T-helper 22 cell (primary cell): ENCODE results near the gene CDO1.
A peak's percentile ranks its signal among the peaks of the same experiment; 100 is the strongest.

Experiments used
- DNase-seq: peaks from one replicate; pipeline ENCODE4 v3.0.0-alpha.2; 2020; ENCODE audit warnings: low read depth

CDO1 gene

DNA sequence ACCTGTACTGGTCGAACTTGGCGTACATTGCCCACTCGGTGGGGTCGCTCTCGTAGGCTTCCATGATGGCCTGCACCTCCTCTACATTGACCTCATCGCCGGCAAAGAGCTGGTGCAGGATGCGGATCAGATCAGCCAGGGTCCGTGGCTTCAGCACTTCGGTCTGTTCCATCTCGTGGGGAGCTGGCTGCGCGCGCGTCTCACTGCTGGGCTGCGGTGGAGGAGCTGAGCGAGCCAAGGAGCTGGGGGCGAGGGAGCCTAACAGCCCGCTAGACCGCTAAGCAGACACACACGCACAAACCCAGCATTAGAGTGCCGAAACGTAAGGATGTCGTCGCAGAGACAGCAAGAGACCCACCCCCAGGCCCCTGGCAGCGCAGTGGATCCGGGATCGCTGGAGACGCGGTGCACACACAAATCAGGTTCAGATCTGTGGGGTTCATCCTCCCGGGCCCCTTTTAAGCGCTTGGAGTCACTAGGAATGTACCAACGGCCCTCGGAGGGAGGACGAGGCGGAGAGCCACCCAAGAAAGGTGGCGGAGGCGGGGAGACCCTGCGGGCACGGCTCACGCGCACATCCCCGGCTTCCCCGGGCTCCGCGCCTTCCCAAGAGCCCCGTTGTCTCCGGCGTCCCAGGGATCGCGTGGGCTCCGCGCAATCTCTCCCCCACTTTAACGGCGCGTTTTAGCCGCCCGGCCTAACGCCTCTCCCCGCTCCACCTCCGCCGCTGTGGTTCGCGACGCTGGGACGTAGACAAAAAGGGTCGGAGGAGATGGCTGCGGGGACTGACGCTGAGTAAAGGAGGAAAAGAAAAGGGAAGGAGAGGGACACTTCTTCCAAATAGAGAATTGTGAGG lies at the start of gene CDO1:
Gene CDO1, minus strand, starts transcription at position 434 of the 856 bp plus-strand sequence. Its CDS starts 262 bp downstream, at position 172.
- DNase-seq = no peak

DNA sequence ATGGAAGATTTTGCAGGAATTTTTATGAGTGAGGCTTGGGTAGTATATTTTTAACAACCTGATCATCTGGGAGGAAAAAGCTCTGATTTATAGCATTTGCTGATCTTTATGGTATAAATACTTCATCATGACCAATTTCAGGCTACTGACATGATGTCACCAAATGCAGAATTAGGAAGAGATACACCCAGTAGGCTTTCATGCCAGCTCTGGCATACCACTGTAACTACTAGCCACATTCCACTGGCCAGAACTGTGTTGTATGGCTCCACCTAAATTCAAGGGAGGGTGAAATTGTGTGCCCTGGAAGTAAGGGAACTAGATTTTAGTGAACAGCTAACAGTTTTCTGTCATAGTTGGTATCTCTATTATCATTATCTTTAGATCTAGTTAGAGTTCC lies 42.9 kb upstream of the CDO1 start:
- no peak for DNase-seq

DNA sequence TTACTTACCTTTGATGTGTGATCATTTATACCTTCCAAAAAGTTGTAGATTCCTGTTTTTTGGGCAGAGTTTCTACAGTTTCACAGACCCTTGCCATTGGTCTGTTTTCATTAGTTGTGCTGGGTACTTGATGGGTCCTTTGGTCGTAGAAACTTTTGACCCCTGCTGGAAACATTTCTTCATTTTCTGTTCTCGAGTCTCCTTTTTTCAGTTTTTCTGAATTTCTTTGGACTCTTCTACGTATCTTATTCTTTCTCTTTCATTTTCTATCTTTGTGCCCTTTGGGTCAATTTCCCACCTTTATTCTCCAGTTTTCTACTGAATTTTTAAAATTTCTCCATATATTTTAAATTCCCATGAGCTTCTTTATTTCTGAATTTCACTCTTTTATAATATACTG lies 41.9 kb upstream of the CDO1 start:
- no peak for DNase-seq

DNA sequence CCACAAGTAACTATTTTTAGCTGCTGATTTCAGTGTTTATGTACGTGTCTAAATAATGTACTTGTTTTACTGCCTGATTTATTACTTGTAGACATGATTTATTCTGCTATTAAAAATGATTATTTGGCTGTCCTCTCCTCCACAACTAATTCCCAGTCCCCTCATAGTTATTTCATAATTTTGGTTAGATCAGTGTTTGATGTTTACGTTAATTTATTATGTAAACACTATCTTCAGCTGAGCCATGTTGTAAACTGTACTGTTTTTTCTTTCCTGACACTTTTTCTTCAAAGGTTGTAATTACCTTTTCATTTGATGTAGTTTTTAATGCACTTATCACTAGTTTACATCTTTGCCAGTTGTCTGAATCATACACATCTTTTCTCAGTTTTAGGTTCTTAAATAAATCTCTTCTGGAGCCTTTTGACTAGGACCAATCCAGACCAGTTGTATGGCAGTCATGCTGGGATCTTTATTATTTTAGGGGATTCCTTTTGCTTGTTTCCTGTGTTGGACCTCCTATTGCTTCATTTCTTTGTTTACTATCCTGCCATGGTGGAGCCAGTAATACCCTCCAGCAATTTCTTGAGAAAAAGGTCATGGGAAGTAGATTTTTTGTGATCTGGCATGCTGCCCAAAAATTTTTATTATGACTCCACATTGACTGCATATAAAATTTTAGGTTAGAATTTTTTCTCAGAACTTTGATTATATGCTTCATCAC lies 41.3 kb upstream of the CDO1 start:
- no peak for DNase-seq

DNA sequence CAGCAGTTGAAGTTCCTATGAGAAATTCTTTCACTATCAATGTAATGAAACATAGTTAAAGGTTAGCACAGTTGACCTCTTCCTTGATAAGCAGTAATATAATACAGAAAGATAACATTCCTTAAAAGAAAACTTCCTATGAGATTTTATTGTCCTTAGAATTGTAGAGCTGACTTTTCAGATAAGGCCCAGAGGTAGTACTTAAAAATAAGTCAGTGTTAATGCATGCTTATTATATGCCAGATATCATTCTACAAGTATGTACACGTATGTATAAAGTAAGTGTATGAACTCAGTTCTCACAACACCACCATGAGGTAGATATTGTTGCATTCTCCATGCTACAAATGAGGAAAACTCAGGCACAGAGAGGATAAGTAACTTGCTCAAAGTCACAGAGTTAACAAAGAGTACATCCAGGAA lies 40.6 kb upstream of the CDO1 start:
- no peak for DNase-seq

DNA sequence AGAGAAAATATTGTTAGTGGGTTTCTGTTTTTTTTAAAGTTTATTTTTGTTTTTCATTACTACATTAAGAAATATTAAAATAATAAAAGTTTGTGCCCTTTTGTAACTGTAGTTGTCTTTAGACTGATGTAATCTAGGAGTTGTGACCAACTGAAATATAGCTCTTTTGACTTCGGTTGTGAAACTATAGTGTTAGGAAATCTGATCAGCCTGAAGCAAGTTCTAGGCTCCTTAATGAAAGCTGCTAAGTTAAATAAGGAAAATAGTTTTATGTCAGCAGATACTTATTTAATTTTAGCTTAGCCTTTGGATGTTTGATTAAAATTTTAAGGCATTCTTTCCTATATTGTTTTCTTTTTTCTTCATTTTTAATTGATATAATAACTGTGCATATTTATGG lies 39.5 kb upstream of the CDO1 start:
- no peak for DNase-seq

DNA sequence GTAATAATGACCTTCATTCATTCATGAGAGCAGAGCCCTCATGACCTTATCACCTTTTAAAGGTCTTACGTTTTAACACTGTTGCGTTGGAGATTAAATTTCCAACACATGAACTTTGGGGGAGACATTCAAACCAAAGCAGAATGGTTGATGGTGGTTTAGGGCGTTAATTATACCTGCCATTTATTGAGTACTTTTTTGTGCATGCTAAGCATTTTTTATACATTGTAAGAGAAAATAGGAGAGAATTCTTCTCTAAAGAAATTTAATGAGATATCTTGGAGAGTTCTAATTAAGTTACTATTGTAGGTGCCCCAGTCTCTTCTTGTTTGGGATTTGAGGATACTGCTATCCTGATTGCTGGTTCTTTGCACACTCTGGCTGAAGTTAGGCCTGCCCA lies 37.7 kb upstream of the CDO1 start:
- no peak for DNase-seq

DNA sequence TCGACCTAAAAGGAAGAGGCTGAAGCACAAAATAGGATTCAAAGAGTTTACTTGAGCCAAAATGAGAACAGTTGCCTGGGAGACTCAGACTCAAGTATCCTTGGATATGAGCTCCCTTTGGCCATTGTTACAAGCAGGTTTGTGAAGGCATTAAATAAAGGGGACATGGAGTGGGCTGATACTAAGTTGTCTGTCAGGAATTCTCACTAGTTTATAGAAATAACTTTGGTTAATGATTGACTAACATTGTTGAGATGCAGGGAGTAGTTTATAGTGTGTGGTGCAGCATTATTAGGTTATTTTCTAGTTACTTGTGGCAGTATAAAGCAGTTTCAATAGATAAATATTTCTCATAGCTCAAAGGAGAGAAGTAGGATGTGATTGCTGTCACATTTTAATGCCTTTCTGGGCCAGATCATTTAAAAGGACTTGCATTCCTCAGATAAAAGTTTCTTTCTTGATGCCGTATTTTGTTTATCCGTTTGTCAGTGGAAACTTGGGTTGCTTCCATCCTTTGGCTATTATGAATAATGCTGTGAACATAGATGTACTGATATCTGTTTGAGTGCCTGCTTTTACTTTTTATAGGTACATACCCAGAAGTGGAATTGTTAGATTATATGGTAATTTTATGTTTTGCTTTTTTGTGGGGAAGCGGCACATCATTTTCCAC lies 34.4 kb upstream of the CDO1 start:
- DNase-seq = no peak

DNA sequence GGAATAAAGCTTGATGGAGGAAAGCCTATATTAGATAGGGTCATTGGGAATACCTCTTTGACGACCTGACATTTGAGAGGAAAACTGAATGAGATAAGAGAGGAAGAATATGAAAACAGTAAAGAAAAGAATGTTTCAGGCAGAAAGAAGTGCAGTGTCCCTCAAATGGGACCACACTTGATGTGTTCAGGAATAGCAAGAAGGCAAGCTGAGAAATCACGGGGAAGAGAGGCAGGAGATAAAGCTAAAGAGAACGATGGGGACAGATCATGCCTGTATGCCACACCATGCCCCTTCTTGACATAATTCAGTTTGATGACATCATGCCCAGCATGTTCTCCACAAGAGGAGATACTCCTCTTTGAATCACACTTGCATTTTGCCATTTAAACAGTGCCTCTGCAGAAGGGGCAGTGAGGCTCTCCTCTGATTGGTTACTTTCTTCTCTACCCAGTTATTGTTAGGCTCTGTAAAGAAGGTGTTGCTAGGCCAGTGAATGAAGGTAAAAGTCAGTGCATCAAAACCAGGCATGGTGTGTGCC lies 32.9 kb upstream of the CDO1 start:
- no peak for DNase-seq

DNA sequence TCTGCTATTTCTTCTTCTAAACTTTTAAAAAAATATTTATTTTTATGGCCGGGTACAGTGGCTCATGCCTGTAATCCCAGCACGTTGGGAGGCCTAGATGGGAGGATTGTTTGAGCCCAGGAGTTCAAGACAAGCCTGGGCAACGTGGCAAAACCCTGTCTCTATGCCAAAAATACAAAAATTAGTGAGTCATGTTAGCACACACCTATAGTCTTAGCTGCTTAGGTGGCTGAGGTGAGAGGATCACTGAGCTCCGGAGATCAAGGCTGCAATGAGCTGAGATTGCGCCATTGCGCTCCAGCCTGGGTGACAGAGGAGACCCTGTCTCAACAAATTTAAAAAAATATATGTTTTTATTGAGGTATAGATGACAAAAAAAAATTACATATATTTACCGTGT lies 30.8 kb upstream of the CDO1 start:
- no peak for DNase-seq

DNA sequence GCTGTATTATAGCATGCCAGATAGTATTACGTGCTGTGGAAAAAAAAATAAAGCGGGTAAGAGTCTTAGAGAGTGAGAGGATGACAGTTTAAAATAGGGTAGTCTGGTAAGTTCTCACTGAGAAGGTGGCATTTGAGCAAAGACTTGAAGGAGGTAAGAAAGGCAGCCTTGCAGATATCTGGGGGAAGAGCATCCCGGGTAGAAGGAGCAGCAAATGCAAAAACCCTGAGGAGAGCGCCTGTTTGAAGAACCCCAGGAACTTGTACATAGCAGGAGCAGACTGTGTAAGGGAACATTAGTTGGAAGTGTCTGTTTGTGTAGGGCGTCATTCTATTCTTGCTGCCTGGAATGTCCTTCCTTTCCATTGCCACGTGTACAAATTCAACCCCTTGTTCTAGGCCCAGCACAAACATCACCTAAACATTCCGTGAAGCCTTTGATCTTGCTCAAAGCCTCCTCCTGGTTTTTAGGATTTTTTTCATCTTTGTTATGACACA lies 27.9 kb upstream of the CDO1 start:
- DNase-seq = no peak

DNA sequence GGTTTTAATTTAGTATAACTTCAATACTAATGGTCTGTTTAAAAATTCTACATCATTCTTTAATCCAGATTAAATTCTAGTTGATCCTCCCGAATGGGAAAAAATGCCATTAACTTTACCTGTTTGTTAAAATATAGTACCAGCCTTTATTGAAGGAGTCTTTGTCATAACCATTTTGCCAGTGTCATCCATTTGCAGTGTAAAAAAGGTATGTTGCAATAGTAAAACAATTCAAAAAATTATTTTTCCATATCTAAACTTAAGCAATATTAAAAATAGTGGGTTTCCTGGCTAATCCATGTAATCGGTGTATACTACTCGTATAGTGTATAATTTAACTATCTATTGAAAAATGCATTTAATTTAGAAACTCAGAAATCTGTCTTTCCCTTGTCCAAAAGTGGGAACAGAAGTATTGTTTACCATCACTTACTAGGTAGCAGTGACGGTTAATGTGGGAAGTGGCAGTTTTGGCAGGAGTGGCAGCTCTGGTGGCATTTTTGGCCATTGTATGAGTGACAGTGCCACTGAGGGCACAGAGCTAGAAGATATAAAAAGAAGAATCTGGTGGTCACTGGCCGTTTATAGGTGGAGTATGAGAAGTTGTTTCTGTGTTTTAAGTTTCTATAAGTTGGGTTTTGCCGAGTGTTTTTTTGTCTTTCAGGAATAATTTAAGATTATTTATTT lies 27.1 kb upstream of the CDO1 start:
- no peak for DNase-seq

DNA sequence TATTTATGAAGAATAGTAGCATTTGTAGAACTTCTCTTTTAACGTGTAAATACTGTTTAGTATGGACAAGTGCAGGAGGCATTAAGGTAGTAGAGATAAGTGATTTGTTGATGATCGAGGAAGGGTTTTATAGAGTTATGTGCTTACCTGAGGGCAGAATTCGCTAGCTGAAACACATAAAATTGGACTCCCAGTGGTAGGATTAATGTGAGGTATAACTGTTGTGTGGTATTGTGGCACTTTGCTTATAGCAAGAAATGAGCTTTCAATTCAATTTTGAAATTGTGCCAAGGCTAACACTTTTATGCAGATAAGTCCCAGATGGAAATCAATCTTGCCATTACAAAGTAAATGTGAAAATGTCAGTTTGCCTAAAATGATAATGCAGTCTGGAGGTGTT lies 26.5 kb upstream of the CDO1 start:
- DNase-seq = no peak

DNA sequence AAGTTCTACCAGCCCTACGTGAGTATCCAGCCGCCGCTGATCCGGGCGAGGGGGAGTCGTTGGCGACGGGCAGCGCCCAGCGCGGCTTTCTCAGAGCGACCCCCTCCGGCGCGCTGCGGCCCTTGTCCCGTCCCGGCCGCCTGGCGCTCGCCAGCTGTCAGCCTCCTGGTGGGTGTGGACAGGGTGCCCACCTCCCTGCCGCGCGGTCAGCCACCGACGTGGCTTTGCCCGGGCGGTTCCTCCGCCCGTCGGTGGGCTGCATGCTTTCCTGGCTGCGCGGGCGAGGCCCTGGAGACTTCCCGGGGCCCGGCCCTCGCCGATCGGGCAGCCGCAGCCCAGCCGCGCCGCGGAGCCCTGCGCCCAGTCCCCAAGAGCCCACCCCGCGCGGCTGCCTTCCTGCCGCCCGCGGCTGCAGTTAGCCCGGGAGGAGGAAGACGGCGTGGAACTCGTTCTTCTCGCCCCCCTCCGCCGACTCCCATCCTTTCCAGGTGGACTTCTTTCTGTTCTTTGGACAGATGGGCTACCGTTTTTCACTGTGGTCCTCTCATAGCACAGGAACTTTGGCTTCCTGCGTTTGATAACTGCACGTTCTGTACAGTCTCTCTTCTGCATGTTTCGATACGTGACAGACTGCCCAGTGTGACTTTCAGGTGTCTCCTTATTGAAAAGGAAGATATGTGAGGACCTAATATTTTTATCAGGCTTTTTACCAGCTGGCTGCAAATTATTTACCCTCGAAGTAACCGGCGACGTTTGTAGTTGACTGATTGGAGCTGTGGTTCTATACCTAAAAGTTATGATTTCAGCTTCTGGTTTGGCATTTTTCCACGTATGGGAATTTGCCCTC lies 25.9 kb upstream of the CDO1 start:
- DNase-seq = no peak

DNA sequence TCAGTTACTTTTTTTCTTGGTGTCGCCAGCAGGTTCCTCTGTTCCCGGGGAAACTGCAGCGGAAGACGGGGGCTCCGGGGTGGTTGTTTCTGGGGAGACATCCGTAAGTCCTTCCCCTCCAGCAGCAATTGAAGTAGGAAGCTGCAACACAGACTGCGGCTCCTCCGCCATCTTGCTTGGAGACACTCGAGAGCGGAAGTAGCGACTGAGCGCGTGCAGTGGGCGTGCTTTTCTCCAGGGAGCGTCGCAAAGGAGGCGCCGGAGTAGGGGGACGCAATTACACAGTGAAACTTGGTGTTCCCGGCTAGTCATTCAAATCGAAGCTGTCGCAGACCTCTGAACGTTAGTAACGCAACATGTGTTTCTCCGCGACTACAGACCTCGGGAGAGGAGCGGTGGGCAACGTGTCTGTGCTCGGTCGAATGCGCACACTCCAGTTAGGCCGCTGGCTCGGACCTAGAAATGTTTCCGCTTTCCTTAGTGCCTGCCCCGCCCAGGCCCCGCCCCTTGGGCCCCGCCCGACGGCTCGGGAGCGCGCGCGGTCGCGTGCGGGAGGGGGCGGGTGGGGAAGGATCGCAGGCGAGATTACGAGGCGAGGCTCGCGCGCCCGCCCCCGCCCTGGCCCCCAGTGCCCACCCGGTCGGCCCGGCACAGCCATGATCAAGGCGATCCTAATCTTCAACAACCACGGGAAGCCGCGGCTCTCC lies 25.1 kb upstream of the CDO1 start, which contains the start of the genes AP3S1 and ATG12:
Gene AP3S1, plus strand, starts transcription at position 554 of the 707 bp plus-strand sequence. Its CDS starts 103 bp downstream, at position 657.
Gene ATG12, minus strand, starts transcription at position 184 of the 707 bp plus-strand sequence. Its CDS starts 13 bp downstream, at position 171.
- peak; percentile 85 for DNase-seq

DNA sequence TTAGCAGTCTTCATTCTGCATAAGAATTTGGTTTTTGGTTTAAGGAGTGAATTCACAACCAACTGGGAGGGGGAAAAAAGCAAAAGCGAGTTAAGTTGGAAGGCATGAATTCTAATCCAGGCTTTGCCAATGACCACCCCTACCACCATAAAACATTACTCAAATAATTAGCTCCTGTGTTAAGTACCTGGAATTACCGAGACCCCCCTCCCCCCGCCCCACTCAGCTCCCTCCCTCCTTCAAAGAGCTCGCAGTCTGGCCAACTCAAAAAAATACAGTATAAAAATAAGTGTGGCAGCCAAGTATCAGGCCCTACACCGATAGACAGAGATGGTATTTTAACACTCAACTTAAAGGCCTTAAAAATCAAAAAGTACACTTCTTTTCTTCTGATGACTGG lies 24.4 kb upstream of the CDO1 start:
- DNase-seq = no peak

DNA sequence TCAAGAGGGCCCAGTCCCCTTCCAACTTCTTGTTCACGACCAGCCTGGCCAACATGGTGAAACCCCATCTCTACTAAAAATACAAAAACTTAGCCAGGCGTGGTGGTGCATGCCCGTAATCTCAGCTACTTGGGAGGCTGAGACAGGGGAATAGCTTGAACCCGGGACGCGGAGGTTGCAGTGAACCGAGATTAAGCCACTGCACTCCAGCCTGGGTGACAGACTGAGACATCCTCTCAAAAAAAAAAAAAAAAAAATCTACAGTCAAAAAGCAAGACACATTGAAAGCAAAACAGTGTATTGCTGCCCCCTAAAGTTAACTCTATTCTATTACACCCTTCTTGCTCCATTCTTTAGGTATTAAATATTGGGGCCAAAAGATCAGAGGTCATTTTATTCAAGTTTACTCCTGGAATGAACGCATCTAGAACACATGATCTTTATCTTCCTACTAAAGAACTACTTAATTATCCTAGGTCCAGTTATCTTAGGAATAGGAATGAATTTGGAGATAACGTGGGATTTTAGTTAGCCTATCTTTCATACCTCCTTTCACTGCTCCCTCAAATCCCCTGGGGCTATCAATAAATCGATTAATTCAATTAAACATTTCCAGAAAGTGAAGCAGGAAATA lies 22.5 kb upstream of the CDO1 start:
- DNase-seq = no peak

DNA sequence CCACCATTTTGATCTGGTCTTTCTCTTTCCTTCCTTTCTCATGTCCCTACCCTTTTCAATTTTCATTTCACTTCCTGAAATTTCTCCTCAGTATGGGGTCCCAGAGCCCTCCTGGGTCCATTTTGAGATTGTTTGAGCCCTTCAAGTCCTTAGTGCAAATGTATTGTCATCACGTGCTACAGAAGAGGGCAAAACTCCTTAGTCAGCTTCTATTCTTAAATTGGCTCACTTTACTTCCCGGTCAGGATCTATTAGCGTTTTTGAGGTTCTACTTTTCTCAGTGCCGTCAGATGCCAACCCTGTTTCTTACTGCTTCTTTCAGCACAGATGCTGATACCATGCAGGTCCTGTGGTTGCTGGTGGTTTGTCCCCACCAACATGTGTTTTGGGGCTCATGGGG lies 19.0 kb upstream of the CDO1 start:
- DNase-seq = no peak

DNA sequence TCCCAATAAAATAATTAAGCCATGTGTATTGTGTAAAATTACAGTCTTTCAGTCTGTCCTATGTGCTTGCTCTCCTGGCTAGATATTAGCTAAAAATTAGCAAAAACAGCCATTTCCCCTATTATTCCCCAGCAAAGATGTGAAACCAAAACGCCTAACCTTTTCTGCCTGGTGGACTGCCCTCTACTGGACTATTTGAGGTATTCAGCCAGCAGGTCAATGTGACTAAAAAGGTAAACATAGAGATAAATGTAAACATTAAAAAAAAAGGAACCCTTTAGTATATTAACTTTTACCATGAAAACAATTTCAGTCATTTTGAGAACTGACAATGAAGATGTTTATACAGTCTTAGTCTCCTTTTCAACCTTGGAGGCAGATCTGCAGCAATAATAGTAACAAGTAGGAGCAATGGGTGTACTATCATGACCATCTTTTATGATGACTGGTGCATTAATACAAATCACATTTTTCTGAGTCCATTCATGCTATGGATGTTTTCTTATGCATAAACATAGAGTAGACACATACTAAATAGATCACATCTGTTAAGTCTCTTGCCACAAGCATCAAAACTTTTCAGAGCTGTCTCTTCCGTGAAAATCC lies 14.8 kb upstream of the CDO1 start:
- no peak for DNase-seq
